Kidney capillary endothelial cell (primary cell): ENCODE results near the gene AMACR.
"Not testable (repeated sequence)": the region's sequence is repeated elsewhere in the genome, so short reads cannot be mapped to it uniquely, and the experiment has no call there.

Source experiments
- DNase-seq: peaks from one replicate; pipeline ENCODE4 v3.0.0-alpha.2; 2018; ENCODE audit warnings: low spot score

AMACR gene

GRCh38 chr5:34037726-34038125 lies 29.9 kb upstream of the AMACR start:
- DNase-seq, result no peak

- no peak for DNase-seq
Measured at GRCh38 chr5:34035756-34036155, 27.9 kb upstream of the AMACR start.

GRCh38 chr5:34034534-34035327 lies 26.9 kb upstream of the AMACR start:
- DNase-seq, result no peak

- no peak for DNase-seq
Measured at GRCh38 chr5:34031966-34032365, 24.1 kb upstream of the AMACR start.

GRCh38 chr5:34031117-34031516 lies 23.3 kb upstream of the AMACR start:
- no peak for DNase-seq

GRCh38 chr5:34030585-34030984 lies 22.7 kb upstream of the AMACR start:
- not testable (repeated sequence) for DNase-seq

- no peak for DNase-seq
Measured at GRCh38 chr5:34030048-34030447, 22.2 kb upstream of the AMACR start.

- DNase-seq, result no peak
Measured at GRCh38 chr5:34028349-34028748, 20.5 kb upstream of the AMACR start.

GRCh38 chr5:34026089-34026761 lies 18.4 kb upstream of the AMACR start:
- DNase-seq, result no peak

GRCh38 chr5:34022121-34022705 lies 14.4 kb upstream of the AMACR start:
- no peak for DNase-seq

- no peak for DNase-seq
Measured at GRCh38 chr5:34021334-34021733, 13.5 kb upstream of the AMACR start.

- DNase-seq, result no peak
Measured at GRCh38 chr5:34020726-34021125, 12.9 kb upstream of the AMACR start.

GRCh38 chr5:34017254-34017653 lies 9.4 kb upstream of the AMACR start:
- DNase-seq, result no peak

- no peak for DNase-seq
Measured at GRCh38 chr5:34016750-34017149, 8.9 kb upstream of the AMACR start.

- no peak for DNase-seq
Measured at GRCh38 chr5:34016222-34016621, 8.4 kb upstream of the AMACR start.

- DNase-seq, result no peak
Measured at GRCh38 chr5:34015120-34015822, 7.4 kb upstream of the AMACR start.

GRCh38 chr5:34014626-34015025 lies 6.8 kb upstream of the AMACR start:
- no peak for DNase-seq

- no peak for DNase-seq
Measured at GRCh38 chr5:34013547-34013946, 5.7 kb upstream of the AMACR start.

- DNase-seq, result no peak
Measured at GRCh38 chr5:34012791-34013190, 4.9 kb upstream of the AMACR start.

GRCh38 chr5:34011536-34011935 lies 3.7 kb upstream of the AMACR start:
- no peak for DNase-seq

GRCh38 chr5:34010146-34010545 lies 2.3 kb upstream of the AMACR start:
- DNase-seq, result not testable (repeated sequence)

GRCh38 chr5:34009610-34010009 lies 1.8 kb upstream of the AMACR start:
- DNase-seq, result no peak

GRCh38 chr5:34008802-34009201 lies 952 bp upstream of the AMACR start:
- no peak for DNase-seq
